H1 (cell line): ENCODE measurements around the gene SLK. TPM values are rescaled to one million over a fixed set of nuclear protein-coding genes. Genes with fewer than 3 reads are reported as not detected.

ENCODE experiments used
- CBX5 ChIP-seq: fragments of 300-800, 300-1000 bp; sonication (generic); IDR thresholded peaks from 2 replicates; pipeline ENCODE4 v1.7.1; 2016; ENCODE audit warnings: antibody characterized with exemption, low read length, low read depth
- CEBPB ChIP-seq: IDR thresholded peaks from 2 replicates; pipeline ENCODE4 v1.6.1; 2012; ENCODE audit warnings: low read depth, low read length
- CHD2 ChIP-seq: IDR thresholded peaks from 2 replicates; pipeline ENCODE4 v1.6.1; 2012; ENCODE audit warnings: low read length, improper control_type of control experiment
- EGR1 ChIP-seq: IDR thresholded peaks from 2 replicates; pipeline ENCODE4 v1.6.1; 2011; ENCODE audit warnings: low read depth, low read length, borderline replicate concordance
- MAFK ChIP-seq: IDR thresholded peaks from 2 replicates; pipeline ENCODE4 v1.6.1; 2012; ENCODE audit warnings: low read depth, mild to moderate bottlenecking, improper control_type of control experiment, low read length
- POLR2AphosphoS5 ChIP-seq: IDR thresholded peaks from 2 replicates; pipeline ENCODE4 v1.6.1; 2011; ENCODE audit warnings: low read depth, low read length
- RFX5 ChIP-seq: IDR thresholded peaks from 2 replicates; pipeline ENCODE4 v1.6.1; 2011; ENCODE audit warnings: low read depth, low read length, improper control_type of control experiment, borderline replicate concordance
- SAP30 ChIP-seq: fragments of 300-600 bp; sonication (generic); IDR thresholded peaks from 2 replicates; pipeline ENCODE4 v1.7.1; 2012; ENCODE audit warnings: low read length, moderate library complexity, mild to moderate bottlenecking, inconsistent platforms; ENCODE audit not compliant: insufficient read depth, insufficient replicate concordance
- SP1 ChIP-seq: IDR thresholded peaks from 2 replicates; pipeline ENCODE4 v1.6.1; 2011; ENCODE audit warnings: low read depth, low read length
- SP2 ChIP-seq: IDR thresholded peaks from 2 replicates; pipeline ENCODE4 v1.6.1; 2012; ENCODE audit warnings: mild to moderate bottlenecking, low read length, inconsistent platforms
- ZNF274 ChIP-seq: IDR thresholded peaks from 2 replicates; pipeline ENCODE4 v1.7.0; 2012; ENCODE audit warnings: low read length, borderline replicate concordance; ENCODE audit errors: extremely low read depth
- polyA plus RNA-seq, 7 experiments: library from polyadenylated mRNA; depleted of rRNA in 3 of 7; stranded (reverse) in 5 of 7; unstranded in 2 of 7; fragments of >200 nt in 5 of 7; fragments of 200-250 nt in 2 of 7; gene quantifications; 1 replicate in 5 of 7; 2 replicates in 1 of 7; 4 replicates in 1 of 7; pipeline versions ENCODE4 v1.2.1 to v1.2.3, GENCODE V29; 2011 to 2013; ENCODE audit warnings: missing spikeins in 2 of 7, mixed read lengths in 2 of 7
- total RNA-seq: library from RNA; stranded (reverse); fragmentation: NEBNext Ultra II Directional; extraction: Animal tissue kit (Norgen Biotek cat#: 25700); gene quantifications from 2 replicates; pipeline ENCODE4 v1.2.1, GENCODE V29; 2021

Gene SLK
- total and polyA plus RNA-seq, 2 of the 8 experiments (the other 6 are each of a cell fraction or from before 2014, with no cell fraction given): 2.7 to 18.3 TPM

DNA sequence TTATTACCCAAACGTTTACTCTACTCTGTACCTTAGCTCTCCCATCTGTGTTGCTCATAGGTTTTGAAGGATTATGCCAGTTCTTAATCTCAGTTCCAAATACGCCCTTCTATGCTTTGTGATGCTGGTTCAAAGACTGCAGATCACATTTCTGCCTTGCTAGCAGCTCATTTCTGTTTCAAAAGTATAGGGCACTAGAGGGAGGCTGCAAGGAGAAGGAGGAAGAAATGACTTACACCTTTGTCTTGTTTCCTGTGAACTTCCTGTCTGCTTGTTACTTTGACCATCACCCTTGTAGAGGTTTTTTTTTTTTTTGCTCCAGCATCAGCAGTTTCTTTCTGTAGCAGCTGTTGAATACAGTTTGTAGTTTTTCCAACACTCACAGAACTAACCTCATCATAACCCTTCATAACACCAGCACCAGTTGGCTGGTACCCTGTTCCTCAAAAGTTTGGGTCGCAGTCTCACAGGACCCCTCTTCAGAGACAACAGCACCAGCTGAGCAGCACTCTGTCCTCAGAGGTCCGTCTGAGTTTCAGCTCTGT lies 16.5 kb downstream of the SLK start (continued):
- TF ChIP-seq MAFK (no peak), EGR1 (no peak), CBX5 (no peak), SP1 (no peak), ZNF274 (no peak), CHD2 (no peak), CEBPB (no peak), SP2 (no peak), SAP30 (no peak), RFX5 (no peak), POLR2AphosphoS5 (no peak)
